Erythroblast (primary cell): ENCODE data around the gene ZSCAN16.

ENCODE experiments used
- GATA1 ChIP-seq: IDR thresholded peaks from 2 replicates; pipeline ENCODE4 v1.6.1; 2011; ENCODE audit warnings: low read depth, mild to moderate bottlenecking, control low read depth, low read length, moderate library complexity
- POLR2A ChIP-seq: IDR thresholded peaks from 2 replicates; pipeline ENCODE4 v1.6.1; 2011; ENCODE audit warnings: mild to moderate bottlenecking, low read length

- TF ChIP-seq POLR2A (no peak), GATA1 (no peak)
Measured at GRCh38 chr6:28154357-28154756, 29.9 kb downstream of the ZSCAN16 start.
